GM18951 (cell line): Measurements from ENCODE around the gene RRN3.
"Not testable (repeated sequence)": the region's sequence is repeated elsewhere in the genome, so short reads cannot be mapped to it uniquely, and the experiment has no call there.

Experiments
- POLR2A ChIP-seq: IDR thresholded peaks from 4 replicates; pipeline ENCODE4 v1.6.1; 2011; ENCODE audit warnings: mild to moderate bottlenecking; ENCODE audit not compliant: insufficient read length, insufficient read depth; ENCODE audit errors: extremely low read depth
- in situ Hi-C: fragments of 300-500 bp; cut with MboI; formaldehyde crosslinking; loops from one replicate; pipeline ENCODE4 v1.12.0; 2022; ENCODE audit warnings: low sequenced_read_pairs, mixed read lengths, inconsistent platforms; ENCODE audit not compliant: unreplicated experiment

The RRN3 gene

GRCh38 chr16:15041271-15042004 lies 52.6 kb downstream of the RRN3 start:
- TF ChIP-seq POLR2A, result no peak
- in situ Hi-C loops, result no loop called here

GRCh38 chr16:15038689-15039088 lies 55.4 kb downstream of the RRN3 start:
- in situ Hi-C loops, result no loop called here
- TF ChIP-seq POLR2A, result no peak

- in situ Hi-C loops, result no loop called here
- TF ChIP-seq POLR2A, result no peak
These were observed 56.3 kb downstream of the RRN3 start for GRCh38 chr16:15037745-15038144.

DNA sequence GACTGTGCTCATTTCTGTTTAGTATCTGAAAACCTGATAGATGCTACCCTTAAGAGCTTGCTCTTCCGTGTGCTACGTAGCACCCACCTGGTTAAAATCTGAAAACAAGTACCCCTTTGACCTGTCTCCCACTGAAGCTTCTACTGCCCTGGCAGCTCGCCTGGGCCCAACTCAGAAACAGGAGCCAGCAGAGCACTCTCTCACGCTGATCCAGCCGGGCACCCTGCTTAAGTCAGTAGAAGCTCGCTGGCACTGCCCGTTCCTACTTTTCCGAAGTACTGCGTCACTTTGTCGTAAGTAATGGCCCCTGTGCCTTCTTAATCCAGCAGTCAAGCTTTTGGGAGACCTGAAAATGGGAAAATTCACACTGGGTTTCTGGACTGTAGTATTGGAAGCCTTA lies 57.1 kb downstream of the RRN3 start:
- in situ Hi-C loops, result no loop called here
- no peak for TF ChIP-seq POLR2A

GRCh38 chr16:15035163-15035729 lies 58.8 kb downstream of the RRN3 start:
- no peak for TF ChIP-seq POLR2A
- in situ Hi-C loops, result no loop called here

- in situ Hi-C loops, result no loop called here
- no peak for TF ChIP-seq POLR2A
These were observed 59.6 kb downstream of the RRN3 start for GRCh38 chr16:15034266-15035162.

DNA sequence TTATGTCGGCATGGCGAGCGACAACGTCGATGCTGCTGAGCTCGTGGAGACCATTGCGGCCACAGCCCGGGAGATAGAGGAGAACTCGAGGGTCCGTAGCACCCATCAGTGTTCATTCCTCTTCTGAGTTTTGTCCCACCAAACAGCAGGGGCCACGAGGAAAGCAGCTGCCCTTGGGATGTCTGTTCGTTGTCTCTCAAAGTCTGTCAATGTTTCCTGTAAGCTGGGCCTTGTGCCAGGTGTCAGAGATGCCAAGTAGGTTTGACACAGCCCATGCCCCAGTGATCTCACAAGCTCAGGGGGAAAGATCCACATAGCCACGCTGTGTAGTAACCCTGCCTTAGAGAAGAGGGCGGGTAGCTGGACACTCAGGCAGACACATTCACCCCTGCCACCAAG lies 60.8 kb downstream of the RRN3 start:
- in situ Hi-C loops, result no loop called here
- TF ChIP-seq POLR2A, result no peak

DNA sequence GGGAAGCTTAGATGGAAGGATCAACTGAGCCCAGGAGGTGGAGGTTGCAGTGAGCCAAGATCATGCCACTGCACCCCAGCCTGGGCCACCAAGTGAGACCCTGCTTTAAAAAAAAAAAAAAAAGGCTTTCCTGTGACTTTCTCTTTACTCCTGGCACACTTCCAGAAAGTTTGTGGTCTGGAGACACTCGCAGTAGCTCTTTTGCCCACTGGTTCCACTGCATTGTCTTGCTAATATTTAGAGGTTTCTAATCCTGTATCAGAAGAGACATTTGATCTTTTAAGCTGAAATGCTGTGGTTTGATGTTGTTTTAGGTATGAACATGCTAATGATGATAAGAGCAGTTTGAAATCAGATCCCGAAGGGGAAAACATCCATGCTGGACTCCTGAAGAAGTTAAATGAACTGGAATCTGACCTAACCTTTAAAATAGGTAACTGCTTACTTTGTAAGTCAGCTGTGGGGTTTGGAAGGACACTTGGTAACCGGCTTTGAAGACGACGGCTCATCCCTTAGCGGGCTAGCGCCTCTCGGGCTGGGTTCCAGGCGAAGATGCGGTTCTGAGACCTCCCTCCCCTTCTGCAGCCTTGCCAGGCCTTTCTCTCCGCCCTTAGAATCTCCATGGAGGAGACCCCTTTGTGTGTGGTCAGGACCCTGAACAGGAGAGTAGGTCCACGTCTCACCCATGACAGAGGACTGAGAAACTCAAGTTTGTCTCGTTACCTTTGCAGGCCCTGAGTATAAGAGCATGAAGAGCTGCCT lies 61.3 kb downstream of the RRN3 start:
- no peak for TF ChIP-seq POLR2A
- in situ Hi-C loops, result no loop called here

GRCh38 chr16:15031586-15031985 lies 62.5 kb downstream of the RRN3 start:
- no peak for TF ChIP-seq POLR2A
- in situ Hi-C loops, result no loop called here

- no peak for TF ChIP-seq POLR2A
- in situ Hi-C loops, result no loop called here
These were observed 62.9 kb downstream of the RRN3 start for GRCh38 chr16:15031179-15031578.

DNA sequence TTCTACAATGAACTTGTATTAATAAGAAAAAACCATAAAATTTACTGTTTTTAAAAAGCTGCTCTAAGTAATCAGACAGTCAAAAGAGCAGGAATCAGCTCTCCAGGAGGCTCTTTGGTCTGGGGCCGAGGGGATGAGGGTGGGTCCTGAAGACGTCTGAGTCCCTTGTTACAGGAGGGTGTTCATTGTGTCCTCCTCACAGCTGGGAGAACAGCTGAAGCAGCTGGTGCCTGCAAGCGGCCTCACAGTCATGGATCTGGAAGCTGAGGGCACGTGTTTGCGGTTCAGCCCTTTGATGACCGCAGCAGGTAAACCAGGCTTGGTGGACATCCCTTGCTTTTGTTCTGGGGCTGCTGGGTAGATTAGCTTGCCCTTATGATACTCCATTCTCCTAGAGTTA lies 64.3 kb downstream of the RRN3 start:
- in situ Hi-C loops, result not testable (repeated sequence)

DNA sequence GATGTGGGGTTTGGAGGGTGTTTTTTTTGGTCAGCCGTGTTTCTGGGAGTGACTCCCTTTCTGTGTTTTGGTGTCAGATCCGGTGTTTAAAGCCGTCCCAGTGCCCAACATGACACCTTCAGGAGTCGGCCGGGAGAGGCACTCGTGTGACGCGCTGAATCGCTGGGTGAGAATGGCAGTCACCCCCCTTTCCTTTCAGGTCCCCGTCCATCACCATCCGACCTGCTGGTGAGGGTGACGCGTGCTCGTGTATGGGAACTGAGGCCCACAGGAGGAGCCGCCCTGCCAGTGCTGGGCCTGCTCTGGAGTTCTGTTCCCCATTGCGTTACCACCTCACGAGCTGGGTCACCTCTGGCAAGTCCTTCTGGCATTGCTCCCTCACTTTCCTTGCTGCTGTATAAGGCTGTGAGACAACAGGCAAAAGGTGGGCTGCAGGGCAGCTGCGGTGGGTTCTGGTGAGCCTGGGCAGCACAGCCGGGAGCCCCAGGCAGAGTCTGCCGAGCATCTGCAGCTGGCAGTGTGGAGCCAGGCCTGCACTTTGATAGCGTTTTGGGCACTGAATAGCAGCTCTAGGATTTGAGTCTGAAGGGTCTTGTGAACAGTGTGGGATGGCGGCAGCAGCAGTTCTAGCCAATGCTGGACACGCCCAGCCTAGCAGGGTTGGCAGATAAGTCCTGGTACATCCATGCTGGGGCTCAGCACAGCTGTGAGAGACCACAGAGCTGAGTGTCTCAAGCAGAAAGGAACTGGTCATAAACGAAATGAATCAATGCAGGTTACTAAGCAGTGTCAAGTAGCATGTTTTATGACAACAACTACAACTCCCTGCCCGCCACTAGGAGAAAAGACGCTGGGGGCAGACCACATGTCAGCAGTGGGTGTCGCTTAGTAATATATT lies 65.0 kb downstream of the RRN3 start:
- in situ Hi-C loops, result not testable (repeated sequence)

DNA sequence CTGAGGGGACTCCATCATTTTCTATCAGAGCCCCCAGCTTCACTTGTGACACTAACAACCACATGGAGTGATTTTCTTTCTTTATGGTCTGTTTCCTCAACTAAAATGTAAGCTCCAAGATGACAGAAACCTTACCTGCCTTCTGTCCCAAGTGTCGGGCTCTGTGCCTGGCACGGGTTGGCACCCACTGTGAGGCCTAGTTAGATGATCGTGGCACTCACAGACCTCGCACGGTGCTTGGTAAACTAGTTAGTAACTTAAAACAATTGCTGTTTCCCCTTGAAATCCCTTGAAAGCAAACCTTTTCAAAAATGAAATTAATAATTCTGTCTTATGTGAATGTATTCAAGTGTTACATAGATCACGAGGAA lies 65.7 kb downstream of the RRN3 start:
- in situ Hi-C loops, result not testable (repeated sequence)

GRCh38 chr16:15027503-15028344 lies 66.3 kb downstream of the RRN3 start:
- in situ Hi-C loops, result not testable (repeated sequence)

GRCh38 chr16:15027051-15027450 lies 67.0 kb downstream of the RRN3 start:
- in situ Hi-C loops, result not testable (repeated sequence)

- in situ Hi-C loops, result not testable (repeated sequence)
These were observed 68.7 kb downstream of the RRN3 start for GRCh38 chr16:15025234-15025951.
